ENCODE measurements around the gene ACBD6.

Gene ACBD6

DNA sequence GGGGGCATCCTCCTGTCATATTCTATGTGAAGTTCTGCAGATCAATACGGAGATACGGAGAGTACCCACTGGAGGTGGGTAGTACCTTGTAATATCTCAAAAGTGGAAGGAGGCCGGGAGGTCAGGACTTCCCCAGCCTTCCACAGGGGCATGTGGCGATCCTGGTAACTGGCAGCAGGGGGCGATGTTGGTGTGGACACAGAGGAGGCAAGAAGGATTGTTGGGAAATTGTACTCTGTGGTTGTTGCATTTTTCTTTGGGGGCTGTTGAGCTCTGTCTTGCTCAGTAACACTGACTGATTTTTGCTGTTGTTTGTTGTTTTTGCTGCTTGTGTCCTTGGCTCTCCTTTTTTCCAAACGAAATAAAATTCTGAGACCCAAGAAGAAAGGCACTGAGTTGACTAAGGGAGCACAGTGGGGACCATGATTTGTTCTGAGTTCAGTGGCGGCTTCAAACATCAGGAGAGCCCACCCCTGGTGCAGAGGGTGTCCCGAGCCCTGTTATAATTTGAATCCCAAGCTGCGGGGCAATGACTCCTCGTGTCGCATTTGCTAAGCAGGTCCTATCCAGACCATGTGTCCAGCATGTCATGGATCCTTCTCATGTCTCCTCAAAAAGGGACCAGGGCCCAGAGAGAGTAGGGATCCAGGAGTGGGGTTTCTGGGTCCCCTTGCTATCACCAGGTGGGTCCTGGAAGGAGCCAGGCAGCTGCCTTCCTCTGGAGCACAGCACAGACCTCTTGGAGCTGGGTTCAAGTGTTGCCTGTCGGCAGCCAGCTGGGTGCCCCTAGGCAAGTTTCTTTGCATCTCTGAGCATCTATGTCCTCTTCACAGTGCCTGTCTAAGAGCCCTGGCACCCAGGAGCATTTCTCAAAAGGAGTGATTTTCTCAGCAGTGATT, 249.5 kb downstream of the ACBD6 start:
- peak; percentile 69 to 76 for DNase-seq

DNA sequence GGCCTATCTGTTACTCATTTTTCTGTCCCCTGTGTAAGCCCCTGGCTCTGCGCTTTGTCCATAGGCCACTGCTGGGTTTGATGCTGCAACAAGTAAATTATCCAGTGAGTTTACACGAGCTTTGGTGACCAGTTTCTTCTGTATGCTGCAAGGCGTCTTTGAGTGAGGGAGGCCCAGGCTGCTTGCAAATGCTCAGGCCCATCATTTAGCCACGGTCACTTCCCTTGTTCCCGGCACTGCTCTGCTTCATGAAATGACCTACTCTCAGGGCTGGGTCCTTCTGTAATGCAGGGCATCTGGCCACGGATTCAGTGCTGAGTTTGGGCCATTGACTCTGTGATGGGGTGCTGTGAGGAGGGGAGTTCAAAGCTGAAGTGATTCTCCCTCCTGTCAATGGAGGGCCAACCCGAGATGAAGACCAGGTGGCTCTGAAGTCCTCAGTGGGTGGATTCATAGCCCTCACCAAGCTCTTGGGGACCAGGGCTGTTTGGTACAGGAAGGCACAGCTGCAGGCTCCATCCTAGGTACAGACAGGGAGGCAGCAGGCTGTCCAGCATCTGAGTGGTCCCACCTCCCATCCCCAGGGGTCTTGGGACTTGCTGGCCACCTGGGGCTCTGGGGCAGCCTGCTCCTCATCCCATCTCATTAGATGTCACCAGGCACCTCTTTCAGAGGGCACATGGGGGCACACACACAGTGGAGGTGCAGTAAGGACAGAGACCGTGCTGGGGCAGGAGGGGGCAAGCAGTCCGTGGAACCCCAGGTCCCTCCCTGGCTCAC, 250.7 kb downstream of the ACBD6 start:
- no peak for DNase-seq

DNA sequence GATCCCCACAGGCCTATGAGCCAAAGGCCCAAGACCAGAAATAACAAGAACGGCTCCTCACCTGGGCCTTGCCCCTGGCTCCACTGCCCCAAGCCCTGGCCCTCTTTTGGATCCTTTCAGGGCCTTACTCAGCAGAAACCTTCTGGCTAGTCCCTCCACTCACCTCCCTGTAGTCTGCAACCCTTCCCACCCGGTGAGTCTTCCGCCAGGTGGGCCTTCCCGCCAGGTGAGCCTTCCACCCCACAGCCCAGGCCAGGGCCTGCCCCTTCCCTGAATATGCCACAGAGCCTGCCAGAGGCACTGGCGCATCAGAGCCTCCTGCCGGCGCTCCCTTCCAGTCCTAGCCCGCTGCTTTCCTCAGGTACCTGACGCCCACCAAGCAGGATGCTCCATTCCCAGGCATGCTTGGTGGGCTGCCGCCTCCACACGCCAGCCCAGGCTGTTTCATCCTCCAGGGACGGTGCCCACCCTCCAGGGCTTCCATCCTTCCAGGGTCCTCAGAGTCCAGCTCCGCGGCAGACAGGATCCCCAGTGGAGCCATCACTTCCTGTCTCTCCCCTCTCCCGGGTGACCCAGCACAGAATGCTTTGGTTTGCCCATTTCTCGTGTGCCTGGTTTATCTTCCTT, 251.4 kb downstream of the ACBD6 start:
- no peak for DNase-seq

DNA sequence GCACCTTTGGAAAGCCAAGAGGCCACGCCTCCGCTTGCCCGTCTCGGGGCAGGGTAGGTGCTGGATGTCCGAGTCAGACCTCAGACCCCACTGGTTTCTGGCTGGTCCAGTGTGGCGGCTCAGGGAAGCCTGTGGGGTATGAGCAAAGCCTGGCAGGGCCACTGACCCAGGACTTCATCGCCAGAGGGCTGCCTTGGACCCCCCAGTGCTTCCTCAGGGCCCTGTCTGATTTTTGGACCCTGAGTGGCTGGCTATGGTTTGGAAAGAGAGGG, 251.9 kb downstream of the ACBD6 start:
- no peak for DNase-seq

DNA sequence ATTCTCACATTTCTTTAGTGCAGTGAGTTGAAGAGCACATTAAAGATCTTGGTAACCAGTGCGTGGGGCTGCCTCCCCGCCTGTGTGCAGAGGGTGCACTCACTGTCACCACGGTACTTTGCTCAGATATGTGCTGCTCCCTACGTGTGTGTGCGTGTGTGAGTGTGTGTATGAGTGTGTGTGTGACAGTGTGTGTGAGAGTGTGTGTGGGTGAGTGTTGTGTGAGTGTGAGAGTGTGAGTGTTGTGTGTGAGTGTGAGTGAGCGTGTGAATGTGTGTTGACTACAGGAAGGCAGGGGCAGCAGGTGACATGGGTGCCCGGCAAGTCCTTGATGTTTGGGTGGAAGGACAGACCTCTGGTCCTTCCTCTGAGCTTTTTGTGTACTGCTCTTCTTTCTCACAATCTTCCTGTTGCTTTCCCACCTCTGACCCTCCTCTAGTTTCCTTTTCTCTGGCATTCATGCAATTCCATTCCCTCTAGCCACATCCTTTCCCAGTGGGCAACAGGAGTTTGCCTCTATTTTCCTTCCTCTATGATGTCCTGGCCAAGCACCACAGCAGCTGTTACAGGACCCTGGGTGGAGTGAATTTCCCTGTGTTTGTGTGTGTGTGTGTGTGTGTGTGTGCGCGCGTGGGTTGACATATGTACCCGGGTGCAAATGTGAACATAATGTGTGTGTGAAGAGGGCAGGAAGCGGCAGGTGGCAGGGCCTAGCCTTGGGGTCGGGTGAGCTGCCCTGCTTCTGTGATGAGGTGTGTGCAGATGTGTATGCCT, 252.5 kb downstream of the ACBD6 start:
- DNase-seq = no peak

DNA sequence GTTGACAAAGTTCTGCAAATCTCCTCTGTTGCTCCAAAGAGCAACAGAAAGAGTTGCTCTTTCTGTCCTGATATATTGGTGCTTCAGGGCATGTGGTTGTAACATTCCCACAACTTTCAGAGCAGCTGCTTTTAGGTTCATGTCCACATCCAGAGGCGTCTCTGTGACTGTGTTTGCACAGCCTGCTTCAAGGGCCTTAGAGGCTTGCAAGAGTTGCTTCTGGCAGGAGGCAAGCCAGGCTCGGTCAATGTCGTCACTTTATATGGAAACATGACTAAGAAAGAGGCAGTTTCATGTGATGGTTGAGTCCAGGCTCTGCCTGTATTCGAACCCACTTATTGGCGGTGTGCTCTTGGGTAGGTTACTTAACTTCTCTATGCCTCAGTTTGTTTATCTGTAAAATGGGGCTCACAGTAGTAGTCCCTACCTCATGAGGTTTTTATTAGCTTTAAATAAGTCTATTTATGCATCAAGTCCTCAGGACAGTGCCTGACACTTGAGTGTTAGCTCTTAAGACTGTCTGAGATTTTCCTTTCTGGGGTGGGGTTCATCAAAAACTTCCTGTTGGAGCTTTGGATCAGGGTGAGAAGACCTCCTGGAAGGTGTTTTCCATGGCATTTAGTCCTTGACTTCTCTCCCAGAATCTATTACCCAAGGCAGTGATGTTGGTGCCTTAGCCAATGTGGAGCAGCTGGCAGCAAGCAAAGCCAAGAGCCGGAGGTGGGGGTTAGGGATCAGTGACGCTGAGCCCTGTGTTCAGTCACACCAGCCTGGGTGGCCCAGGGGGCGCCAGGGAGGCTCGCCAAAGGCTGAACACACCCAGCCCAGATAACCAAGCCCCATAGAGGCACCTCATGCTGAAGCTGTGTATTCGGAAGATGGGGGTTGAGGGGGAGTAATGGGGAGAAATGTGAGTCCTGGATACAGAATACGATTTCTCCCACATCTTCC, 253.4 kb downstream of the ACBD6 start:
- DNase-seq = no peak

DNA sequence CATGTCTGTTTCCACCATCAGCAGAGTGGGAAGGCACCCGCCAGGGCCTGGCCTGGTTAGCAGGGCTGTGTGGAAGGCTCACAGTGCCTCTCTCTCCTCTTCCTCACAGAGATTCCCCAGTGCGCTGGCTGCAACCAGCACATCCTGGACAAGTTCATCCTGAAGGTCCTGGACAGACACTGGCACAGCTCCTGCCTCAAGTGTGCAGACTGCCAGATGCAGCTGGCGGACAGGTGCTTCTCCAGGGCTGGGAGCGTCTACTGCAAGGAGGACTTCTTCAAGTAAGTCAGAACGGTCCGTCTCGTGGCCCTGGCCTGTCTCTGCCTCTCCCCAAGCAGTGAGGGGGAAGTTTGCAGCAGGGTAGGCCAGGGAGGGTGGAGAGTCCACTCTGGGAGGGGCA, 254.2 kb downstream of the ACBD6 start:
- DNase-seq = no peak

DNA sequence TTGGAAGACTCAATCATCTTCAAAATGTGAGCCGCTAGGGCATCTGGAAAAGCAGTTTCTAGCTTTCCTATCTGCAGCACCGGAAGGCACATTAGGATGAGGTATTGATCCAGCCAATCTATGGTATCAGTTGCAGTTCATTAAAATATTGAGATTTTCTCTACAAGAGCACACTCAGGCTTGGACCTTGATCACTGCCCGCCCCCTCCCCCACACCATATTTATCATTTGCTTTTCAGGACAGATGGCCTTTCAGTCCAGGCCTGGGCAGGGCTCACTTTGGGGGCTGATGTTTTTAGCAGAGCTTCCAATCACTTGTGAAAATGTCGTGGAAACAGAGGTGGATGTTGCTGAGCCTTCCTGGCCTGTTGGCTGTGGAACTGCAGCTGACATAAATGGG, 254.8 kb downstream of the ACBD6 start:
- DNase-seq = no peak

DNA sequence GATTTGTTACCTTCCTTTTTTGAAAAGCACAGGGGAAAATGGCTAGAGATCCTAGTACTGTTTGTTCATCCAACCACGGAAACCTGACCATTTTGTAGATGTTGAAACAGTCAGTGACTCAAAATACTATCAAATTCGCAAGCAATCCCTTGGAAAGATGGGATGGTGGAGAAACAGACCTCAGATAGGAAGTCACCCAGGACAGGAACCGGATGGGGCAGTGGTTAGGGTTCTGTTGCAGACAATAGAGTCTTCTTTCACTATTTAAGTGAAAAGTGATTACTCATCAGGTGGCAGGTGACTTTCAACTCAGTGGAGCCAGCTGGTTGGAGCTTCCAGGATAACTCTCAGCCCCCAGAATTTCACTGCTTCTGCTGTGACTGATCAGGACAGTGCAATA, 255.3 kb downstream of the ACBD6 start:
- DNase-seq = no peak

DNA sequence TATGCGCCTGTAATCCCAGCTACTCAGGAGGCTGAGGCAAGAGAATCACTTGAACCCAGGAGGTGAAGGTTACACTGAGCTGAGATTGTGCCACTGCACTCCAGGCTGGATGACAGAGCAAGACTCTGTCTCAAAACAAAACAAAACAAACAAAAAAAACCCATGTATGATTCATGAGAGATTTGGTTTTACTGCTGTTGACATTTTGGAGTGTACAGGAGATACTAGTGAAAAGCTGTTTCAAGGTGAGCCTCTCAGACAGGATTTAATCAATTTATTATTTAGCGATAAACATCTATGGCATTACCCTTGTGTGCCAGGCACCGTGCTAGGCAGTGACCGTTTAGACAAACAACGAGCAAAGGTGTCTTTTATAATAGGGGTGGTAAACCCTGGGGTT, 255.8 kb downstream of the ACBD6 start:
- no peak for DNase-seq

DNA sequence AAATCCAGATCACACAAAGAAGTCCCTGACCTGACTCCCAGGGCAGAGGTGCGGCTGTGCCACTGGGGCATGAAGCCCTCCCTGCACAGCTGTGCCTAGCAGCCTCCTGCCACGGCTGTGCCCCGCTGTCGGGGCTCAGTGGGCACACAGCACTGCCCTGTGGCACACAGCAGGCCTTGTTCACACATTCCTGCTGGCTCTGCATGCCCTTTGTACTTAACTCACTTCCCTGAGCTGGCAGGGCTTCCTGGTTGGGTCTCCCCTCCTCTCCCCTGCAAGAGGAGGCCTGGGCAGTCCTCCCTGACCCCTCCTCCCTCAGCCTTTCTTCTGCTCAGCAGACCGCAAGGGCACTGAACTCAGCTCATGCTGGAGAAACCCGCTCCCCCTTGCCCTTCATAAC, 257.5 kb downstream of the ACBD6 start:
- DNase-seq = no peak

DNA sequence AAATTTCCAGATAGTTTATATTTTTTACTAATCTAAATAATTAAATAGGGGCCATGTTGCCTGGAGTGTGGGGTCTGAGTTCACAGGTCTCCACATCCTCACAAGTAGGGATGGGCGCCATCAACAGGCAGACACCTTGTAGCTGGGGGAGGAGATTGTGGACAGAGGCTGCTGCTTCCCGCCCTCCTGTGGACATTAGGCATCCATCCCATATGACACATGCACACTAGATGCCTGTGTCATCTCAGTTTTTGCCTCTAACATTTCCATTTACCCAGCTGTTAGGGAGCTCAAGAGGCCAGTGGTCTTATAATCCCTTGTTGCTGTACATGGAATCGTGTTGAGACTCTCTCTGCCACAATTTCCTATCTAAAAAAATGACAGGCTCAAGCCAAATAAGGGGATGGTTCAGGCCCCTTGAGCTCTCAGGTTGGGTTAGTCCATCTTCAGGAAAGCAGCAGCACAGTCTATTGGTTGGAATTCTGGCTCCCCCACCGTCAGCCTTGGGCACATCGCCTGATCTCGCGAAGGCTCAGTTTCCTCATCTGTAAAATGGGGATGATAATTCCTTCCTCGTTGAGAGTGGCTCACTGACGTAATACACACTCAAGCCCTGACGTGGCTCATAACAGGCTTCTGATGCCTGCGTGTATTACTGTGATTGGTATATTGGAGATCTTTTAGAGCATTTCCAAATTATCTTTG, 258.7 kb downstream of the ACBD6 start:
- DNase-seq = no peak

DNA sequence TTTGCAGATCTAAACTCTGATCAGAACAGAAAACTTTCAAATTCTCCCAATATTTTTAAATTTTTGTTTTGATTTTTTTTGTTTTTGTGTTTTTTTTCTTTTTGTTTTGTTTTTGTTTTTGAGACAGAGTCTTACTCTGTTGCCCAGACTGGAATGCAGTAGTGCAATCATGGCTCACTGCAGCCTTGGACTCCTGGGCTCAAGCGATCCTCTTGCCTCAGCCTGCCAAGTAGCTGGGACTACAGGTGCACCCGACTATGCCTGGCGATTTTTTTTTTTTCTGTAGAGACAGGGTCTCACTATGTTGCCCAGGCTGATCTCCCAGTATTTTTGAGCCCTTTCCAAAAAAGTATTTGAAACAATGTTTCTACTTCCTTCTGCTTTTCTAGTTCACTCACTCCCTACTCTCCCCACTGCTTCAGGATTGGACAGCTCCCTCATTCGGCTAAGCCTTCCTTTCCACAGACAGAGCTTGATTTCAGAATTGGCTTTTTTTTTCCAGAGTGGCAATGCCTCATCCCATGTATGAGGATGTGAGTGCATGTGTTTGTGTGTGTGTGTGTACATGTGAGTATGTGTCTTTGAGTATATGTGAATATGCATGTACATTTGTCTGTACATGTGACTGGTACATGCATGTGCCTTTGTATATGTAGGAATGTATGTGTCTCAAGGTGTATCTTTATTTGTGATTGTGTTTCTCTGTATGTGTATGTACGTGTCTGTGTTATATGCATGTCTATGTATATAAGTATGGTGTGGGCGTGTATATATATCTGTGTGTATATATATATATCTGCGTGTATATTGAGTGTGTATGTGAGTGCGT, 260.4 kb downstream of the ACBD6 start:
- DNase-seq = peak; percentile 25 to 32

DNA sequence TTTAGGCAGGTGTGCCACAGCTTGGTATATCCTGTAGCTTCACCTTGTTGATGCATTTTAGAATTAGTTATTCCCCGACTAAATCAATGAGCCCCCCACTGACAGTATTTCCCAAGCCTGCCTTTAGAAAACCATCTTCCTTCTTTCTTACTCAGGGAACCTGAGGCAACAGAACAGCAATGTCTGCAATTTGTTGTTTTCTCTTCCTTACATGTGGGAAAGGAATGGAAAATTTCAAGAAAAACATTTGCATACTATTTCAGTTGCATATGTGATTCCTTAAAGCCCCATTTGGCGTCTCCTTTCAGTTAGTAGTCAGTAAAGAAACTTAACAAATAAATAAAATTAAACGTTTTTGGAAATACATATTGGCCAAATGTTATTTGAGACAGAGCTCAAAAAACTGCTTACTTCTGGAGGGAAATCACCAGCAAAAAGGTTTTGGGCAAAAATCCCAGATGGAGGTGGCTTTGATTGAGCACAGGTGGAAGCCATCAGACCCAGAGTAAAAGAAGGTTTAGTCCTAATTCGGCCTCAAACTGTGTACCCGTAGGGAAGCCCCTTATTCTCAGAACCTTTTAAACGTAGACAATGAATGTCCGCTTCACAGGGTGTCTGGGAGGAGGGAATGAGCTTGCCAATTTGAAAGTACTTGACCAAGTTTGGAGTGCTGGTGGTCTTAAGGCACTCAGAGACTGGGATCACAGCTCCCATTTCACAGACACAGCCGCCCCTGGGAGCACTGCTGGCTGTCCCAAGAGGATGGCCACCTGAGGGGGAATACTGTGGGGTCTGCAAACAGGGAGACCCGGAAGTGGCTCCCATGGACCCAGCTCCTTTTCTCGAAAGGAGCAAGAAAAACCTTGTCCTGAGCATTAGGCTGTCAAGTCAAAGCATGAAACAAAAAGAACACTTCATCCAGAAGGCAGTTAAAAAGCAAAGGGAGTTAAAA, 263.0 kb downstream of the ACBD6 start:
- no peak for DNase-seq

DNA sequence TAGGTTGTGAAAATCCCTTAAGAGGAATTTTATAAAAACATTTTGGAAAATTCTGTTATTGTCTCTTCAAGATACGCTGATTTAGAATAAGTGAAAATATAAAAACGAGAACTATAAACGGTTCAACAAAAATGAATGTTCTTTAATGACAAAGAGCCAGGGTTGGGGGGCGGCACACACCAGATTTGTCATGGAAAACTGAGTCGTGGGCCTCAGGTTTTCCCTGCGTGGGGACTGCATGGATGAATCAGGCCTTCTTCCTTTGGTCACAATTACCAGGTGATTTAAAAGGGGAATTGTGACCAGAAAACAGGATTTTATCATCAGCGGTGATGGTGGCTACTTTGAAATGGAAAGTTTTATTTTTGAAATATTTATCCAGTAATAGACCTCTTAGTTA, 263.7 kb downstream of the ACBD6 start:
- no peak for DNase-seq

All from AML-193 (cell line).